GM12878 (cell line): ENCODE data around the gene MMD2. TPM values are rescaled to one million over a fixed set of nuclear protein-coding genes. Genes with fewer than 3 reads are reported as not detected.

ENCODE experiments used
- ATAC-seq: fragments of 200-7000 bp; cut with Tn5 transposase; 3 replicates; pipeline ENCODE4 v1.9.1; 2020; ENCODE audit warnings: mild to moderate bottlenecking, moderate library complexity
- BruUV-seq: library from RNA; stranded (reverse); fragments of 400-500 nt; replicated peaks from 2 replicates; lab custom pipeline; 2021; lab: Mats Ljungman, UMichigan
- CTCF ChIA-PET: fragments of 300-600 bp; sonication (Branson Sonifier 250); formaldehyde crosslinking; extraction: SDS; loops from one replicate; lab custom pipeline; 2021; ENCODE audit warnings: inconsistent platforms; lab: Yijun Ruan, JAX
- POLR2A ChIA-PET: fragments of 350-600 bp; formaldehyde crosslinking; extraction: SDS; loops from one replicate; lab custom pipeline; 2021; ENCODE audit warnings: inconsistent platforms; lab: Charles Lee
- RAD21 ChIA-PET: fragments of 300-600 bp; sonication (Branson Sonifier 250); formaldehyde crosslinking; loops from one replicate; lab custom pipeline; 2023; ENCODE audit warnings: antibody characterized with exemption; ENCODE audit not compliant: unreplicated experiment; lab: Charles Lee
- SMC1A ChIA-PET: fragments of 300-600 bp; sonication (Branson Sonifier 250); formaldehyde crosslinking; loops from one replicate; lab custom pipeline; 2023; ENCODE audit not compliant: unreplicated experiment, uncharacterized antibody; lab: Charles Lee
- DNase-seq: peaks from one replicate; pipeline ENCODE4 v3.0.0-alpha.2; 2011; ENCODE audit warnings: low read depth, low spot score
- FAIRE-seq: peaks from 3 replicates; lab custom pipeline; 2011; peaks lifted over from hg19 to GRCh38; lab: Jason Lieb, UNC
- H2AFZ ChIP-seq: 2 replicates; pipeline ENCODE4 v1.6.0; 2011; ENCODE audit warnings: low read depth, low read length, control low read depth; ENCODE audit not compliant: control insufficient read depth
- H3K27ac ChIP-seq: 2 replicates; pipeline ENCODE4 v1.5.1; 2011; ENCODE audit warnings: control low read depth; ENCODE audit not compliant: control insufficient read depth, insufficient read depth
- H3K27me3 ChIP-seq, 2 experiments: replicated peaks in 1 of 2; 2 replicates each; pipeline versions ENCODE4 v1.6.0 to v1.6.1; 2011; ENCODE audit warnings: low read length in 1 of 2; ENCODE audit not compliant: control insufficient read depth in 2 of 2, insufficient read depth in 2 of 2
- H3K36me3 ChIP-seq, 2 experiments: 2 replicates each; pipeline ENCODE4 v1.5.1; 2011; ENCODE audit warnings: low read length in 1 of 2; ENCODE audit not compliant: control insufficient read depth in 2 of 2, insufficient read depth in 2 of 2
- H3K4me1 ChIP-seq: 2 replicates; pipeline ENCODE4 v1.6.1; 2011; ENCODE audit warnings: mild to moderate bottlenecking, low read length, moderate library complexity, mixed read lengths; ENCODE audit not compliant: control insufficient read depth, insufficient read depth
- H3K4me2 ChIP-seq: 2 replicates; pipeline ENCODE4 v1.6.0; 2011; ENCODE audit warnings: control low read depth; ENCODE audit not compliant: control insufficient read depth, insufficient read depth
- H3K4me3 ChIP-seq: fragments of 200-600 bp; sonication (generic); 2 replicates; pipeline ENCODE4 v1.5.1; 2016
- H3K79me2 ChIP-seq: 2 replicates; pipeline ENCODE4 v1.6.0; 2011; ENCODE audit warnings: low read length; ENCODE audit not compliant: control insufficient read depth, insufficient read depth
- H3K9ac ChIP-seq: 2 replicates; pipeline ENCODE4 v1.8.0; 2011; ENCODE audit warnings: low read length, control low read depth, mixed read lengths; ENCODE audit not compliant: control insufficient read depth, insufficient read depth
- H3K9me3 ChIP-seq: replicated peaks from 3 replicates; pipeline ENCODE4 v1.5.1; 2011; ENCODE audit warnings: mild to moderate bottlenecking, low read length; ENCODE audit not compliant: control insufficient read depth, insufficient read depth
- H4K20me1 ChIP-seq: 2 replicates; pipeline ENCODE4 v1.6.0; 2011; ENCODE audit not compliant: control insufficient read depth, insufficient read depth
- ATF7 ChIP-seq: fragments of 450-650 bp; IDR thresholded peaks from 2 replicates; pipeline ENCODE4 v1.6.1; 2016; ENCODE audit warnings: low read depth, mild to moderate bottlenecking
- DPF2 ChIP-seq: fragments of 450-650 bp; IDR thresholded peaks from 2 replicates; pipeline ENCODE4 v1.6.1; 2017; ENCODE audit warnings: mild to moderate bottlenecking
- FOXM1 ChIP-seq: IDR thresholded peaks from 2 replicates; pipeline ENCODE4 v1.6.1; 2012; ENCODE audit warnings: low read depth, mild to moderate bottlenecking, inconsistent platforms, low read length, moderate library complexity
- PAX8 ChIP-seq: fragments of 450-650 bp; IDR thresholded peaks from 2 replicates; pipeline ENCODE4 v1.6.1; 2017; ENCODE audit warnings: mild to moderate bottlenecking, moderate library complexity
- PML ChIP-seq: IDR thresholded peaks from 2 replicates; pipeline ENCODE4 v1.6.1; 2012; ENCODE audit warnings: low read length, inconsistent platforms
- SP1 ChIP-seq: IDR thresholded peaks from one replicate; pipeline ENCODE4 v1.6.1; 2011; ENCODE audit warnings: low read depth, low read length
- SREBF2 ChIP-seq: IDR thresholded peaks from 2 replicates; pipeline ENCODE4 v1.6.1; 2012; ENCODE audit warnings: mild to moderate bottlenecking, low read length
- WGBS: methylation state at CpG from one replicate; pipeline ENCODE4 v1.1.6; 2016; ENCODE audit warnings: low lambda C conversion rate; ENCODE audit not compliant: insufficient replicate concordance, insufficient coverage; ENCODE audit errors: missing lambda C conversion rate; 5-methylcytosine and 5-hydroxymethylcytosine counted together
- in situ Hi-C: fragments of 300-500 bp; cut with MboI; formaldehyde crosslinking; loops from 9 replicates; pipeline ENCODE4 v1.14.3; 2018; ENCODE audit warnings: mixed read lengths
- intact Hi-C: fragments of 100-400 bp; cut with micrococcal nuclease; formaldehyde crosslinking; loops from one replicate; pipeline ENCODE4 v1.14.2; 2022; ENCODE audit not compliant: unreplicated experiment
- polyA plus RNA-seq, 11 experiments: library from polyadenylated mRNA; depleted of rRNA in 4 of 11; unstranded in 6 of 11; stranded (reverse) in 5 of 11; fragments of >200 nt; fragmentation: Nextera tagmentation in 4 of 11; fragmentation: Illumina TruSeq in 1 of 11; extraction: Ambion mirVana in 4 of 11; extraction: Trizol in 1 of 11; gene quantifications; 1 replicate in 1 of 11; 2 replicates in 10 of 11; pipeline versions ENCODE4 v1.2.1 to v1.2.3, GENCODE V29; 2011 to 2016; ENCODE audit warnings: inconsistent platforms in 2 of 11, missing spikeins in 2 of 11, low read depth in 1 of 11
- total RNA-seq, 4 experiments: library from RNA; depleted of rRNA in 3 of 4; stranded (reverse); fragments of >200 nt in 3 of 4; fragmentation: Illumina TruSeq in 1 of 4; extraction: Trizol in 1 of 4; gene quantifications; 2 replicates each; pipeline versions ENCODE4 v1.2.1 to v1.2.3, GENCODE V29; 2013 to 2021
- TF ChIP-seq, protein P1 (sequence below): fragments of 450-650 bp; IDR thresholded peaks from 2 replicates; pipeline ENCODE4 v1.6.1; 2018; ENCODE audit warnings: mild to moderate bottlenecking, low read depth, moderate library complexity; ENCODE audit not compliant: partially characterized antibody
- TF ChIP-seq, protein P2 (sequence below): IDR thresholded peaks from 2 replicates; pipeline ENCODE4 v1.6.1; 2011; ENCODE audit warnings: low read depth, mild to moderate bottlenecking, low read length, moderate library complexity, borderline replicate concordance; ENCODE audit errors: extremely low read depth
- TF ChIP-seq, protein P3 (sequence below): fragments of 450-650 bp; IDR thresholded peaks from 2 replicates; pipeline ENCODE4 v1.6.1; 2017; ENCODE audit warnings: mild to moderate bottlenecking, moderate library complexity

Gene MMD2
- total and polyA plus RNA-seq, 10 of the 15 experiments (the other 5 are each of a cell fraction or from before 2014, with no cell fraction given): not detected

DNA sequence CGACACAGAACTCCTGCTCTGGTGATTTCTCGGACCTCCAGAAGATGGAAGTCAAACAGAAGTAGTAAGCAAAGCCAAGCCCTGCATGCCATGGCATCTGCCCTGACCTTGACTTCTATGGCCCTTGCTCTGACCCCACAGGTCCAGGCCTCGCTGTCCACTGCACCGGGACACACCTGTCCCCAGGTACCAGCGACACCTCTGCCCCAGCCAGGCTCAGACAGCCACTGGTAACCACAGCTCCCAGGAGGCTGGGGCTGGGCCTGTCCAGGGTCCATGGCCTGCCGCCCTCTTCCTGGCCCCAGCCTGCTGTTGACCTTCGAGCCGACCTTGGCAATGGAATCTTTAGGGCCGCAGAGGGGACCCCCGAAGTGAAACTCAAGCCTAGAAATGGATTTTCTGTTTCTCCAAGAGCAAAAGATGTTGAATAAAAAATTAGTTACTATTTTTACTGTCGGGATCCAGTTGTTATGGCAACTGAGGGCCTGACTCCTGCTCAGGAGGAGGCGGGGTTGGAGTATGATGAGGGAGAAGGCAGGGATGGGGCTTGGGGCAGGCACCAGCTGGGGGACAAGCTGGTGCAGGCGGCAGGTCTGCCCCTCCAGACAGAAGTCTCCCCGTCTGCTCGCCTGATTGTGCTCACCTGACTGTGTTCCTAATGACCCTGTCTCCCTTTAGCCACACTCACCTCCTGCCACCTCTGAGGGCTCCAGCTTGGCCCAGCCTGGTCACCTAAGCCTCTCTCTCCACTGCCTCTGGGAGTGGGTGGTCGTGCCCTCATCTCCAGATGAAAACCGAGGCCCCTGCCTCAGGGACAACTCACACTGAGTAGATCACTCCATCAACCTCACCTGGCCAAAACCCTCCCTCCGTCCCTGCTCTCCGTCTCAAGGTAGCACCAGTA lies 4.1 kb upstream of the MMD2 start:
- SMC1A ChIA-PET: no interaction called here
- CTCF ChIA-PET: no interaction called here

More for the DNA sequence above, 4.1 kb upstream of the MMD2 start:
- Histone ChIP-seq H3K79me2 (no peaks in the 10 kb centered on the region), H4K20me1 (no peaks in the 10 kb centered on the region), H3K4me1 (no peaks in the 10 kb centered on the region), H2AFZ (no peak overlapping the region), H3K4me3 (no peak overlapping the region), H3K9me3 (no peaks in the 10 kb centered on the region), H3K27ac (no peak overlapping the region), H3K27me3 (peaks cover 0 to 3% of the 10 kb centered on the region in 2 experiments; a peak in 1 of 4 replicates), H3K36me3 (no peaks in the 10 kb centered on the region), H3K4me2 (no peak overlapping the region), H3K9ac (no peak overlapping the region)
- ChIA-PET RAD21 (no interaction called here), POLR2A (no interaction called here)
- FAIRE-seq: no peak
- DNase-seq: no peak
- WGBS: 28% methylated on average over 19 of the region's 19 CpGs
- BruUV-seq: no TSS peak
- ATAC-seq: no peak
- TF ChIP-seq, protein P1, sequence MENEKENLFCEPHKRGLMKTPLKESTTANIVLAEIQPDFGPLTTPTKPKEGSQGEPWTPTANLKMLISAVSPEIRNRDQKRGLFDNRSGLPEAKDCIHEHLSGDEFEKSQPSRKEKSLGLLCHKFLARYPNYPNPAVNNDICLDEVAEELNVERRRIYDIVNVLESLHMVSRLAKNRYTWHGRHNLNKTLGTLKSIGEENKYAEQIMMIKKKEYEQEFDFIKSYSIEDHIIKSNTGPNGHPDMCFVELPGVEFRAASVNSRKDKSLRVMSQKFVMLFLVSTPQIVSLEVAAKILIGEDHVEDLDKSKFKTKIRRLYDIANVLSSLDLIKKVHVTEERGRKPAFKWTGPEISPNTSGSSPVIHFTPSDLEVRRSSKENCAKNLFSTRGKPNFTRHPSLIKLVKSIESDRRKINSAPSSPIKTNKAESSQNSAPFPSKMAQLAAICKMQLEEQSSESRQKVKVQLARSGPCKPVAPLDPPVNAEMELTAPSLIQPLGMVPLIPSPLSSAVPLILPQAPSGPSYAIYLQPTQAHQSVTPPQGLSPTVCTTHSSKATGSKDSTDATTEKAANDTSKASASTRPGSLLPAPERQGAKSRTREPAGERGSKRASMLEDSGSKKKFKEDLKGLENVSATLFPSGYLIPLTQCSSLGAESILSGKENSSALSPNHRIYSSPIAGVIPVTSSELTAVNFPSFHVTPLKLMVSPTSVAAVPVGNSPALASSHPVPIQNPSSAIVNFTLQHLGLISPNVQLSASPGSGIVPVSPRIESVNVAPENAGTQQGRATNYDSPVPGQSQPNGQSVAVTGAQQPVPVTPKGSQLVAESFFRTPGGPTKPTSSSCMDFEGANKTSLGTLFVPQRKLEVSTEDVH: no peak
- TF ChIP-seq, protein P2, sequence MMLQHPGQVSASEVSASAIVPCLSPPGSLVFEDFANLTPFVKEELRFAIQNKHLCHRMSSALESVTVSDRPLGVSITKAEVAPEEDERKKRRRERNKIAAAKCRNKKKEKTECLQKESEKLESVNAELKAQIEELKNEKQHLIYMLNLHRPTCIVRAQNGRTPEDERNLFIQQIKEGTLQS: no peak
- TF ChIP-seq FOXM1 (no peak), ATF7 (no peak), PAX8 (no peak), DPF2 (no peak), SREBF2 (no peak), PML (no peak), SP1 (no peak)
- TF ChIP-seq, protein P3, sequence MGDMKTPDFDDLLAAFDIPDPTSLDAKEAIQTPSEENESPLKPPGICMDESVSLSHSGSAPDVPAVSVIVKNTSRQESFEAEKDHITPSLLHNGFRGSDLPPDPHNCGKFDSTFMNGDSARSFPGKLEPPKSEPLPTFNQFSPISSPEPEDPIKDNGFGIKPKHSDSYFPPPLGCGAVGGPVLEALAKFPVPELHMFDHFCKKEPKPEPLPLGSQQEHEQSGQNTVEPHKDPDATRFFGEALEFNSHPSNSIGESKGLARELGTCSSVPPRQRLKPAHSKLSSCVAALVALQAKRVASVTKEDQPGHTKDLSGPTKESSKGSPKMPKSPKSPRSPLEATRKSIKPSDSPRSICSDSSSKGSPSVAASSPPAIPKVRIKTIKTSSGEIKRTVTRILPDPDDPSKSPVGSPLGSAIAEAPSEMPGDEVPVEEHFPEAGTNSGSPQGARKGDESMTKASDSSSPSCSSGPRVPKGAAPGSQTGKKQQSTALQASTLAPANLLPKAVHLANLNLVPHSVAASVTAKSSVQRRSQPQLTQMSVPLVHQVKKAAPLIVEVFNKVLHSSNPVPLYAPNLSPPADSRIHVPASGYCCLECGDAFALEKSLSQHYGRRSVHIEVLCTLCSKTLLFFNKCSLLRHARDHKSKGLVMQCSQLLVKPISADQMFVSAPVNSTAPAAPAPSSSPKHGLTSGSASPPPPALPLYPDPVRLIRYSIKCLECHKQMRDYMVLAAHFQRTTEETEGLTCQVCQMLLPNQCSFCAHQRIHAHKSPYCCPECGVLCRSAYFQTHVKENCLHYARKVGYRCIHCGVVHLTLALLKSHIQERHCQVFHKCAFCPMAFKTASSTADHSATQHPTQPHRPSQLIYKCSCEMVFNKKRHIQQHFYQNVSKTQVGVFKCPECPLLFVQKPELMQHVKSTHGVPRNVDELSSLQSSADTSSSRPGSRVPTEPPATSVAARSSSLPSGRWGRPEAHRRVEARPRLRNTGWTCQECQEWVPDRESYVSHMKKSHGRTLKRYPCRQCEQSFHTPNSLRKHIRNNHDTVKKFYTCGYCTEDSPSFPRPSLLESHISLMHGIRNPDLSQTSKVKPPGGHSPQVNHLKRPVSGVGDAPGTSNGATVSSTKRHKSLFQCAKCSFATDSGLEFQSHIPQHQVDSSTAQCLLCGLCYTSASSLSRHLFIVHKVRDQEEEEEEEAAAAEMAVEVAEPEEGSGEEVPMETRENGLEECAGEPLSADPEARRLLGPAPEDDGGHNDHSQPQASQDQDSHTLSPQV: no peak
- in situ Hi-C loops: no loop called here
- intact Hi-C loops: no loop called here
